Measurements from ENCODE around the gene L3MBTL2.

- TF ChIP-seq CTCF (IDR thresholded peaks at IDR 0.05) (no peak), POLR2A (IDR thresholded peaks at IDR 0.05) (no peak)
Observed at GRCh38 chr22:41197038-41197972, 7.8 kb upstream of the L3MBTL2 start.
